GM18507 (cell line): Measurements from ENCODE around the gene REC114.
"Not testable (repeated sequence)": the region's sequence is repeated elsewhere in the genome, so short reads cannot be mapped to it uniquely, and the experiment has no call there.

Experiments used
- DNase-seq: peaks from one replicate; pipeline ENCODE4 v3.0.0; 2011; ENCODE audit warnings: low read depth; ENCODE audit not compliant: insufficient read length; ENCODE audit errors: extremely low spot score
- FAIRE-seq: peaks from 2 replicates; lab custom pipeline; 2011; peaks lifted over from hg19 to GRCh38; lab: Jason Lieb, UNC

REC114 gene

GRCh38 chr15:73449980-73450379, 7.0 kb downstream of the REC114 start:
- not testable (repeated sequence) for FAIRE-seq

GRCh38 chr15:73454096-73454495, 11.1 kb downstream of the REC114 start:
- DNase-seq (no peak), FAIRE-seq (no peak)

More at GRCh38 chr15:73449980-73450379, 7.0 kb downstream of the REC114 start:
- DNase-seq, result not testable (repeated sequence)

GRCh38 chr15:73455876-73456275, 12.9 kb downstream of the REC114 start:
- DNase-seq (no peak), FAIRE-seq (no peak)

GRCh38 chr15:73457334-73457733, 14.4 kb downstream of the REC114 start:
- DNase-seq (no peak), FAIRE-seq (no peak)

- FAIRE-seq (no peak), DNase-seq (no peak)
Observed at GRCh38 chr15:73460662-73461061, 17.7 kb downstream of the REC114 start.

GRCh38 chr15:73464602-73465001, 21.6 kb downstream of the REC114 start:
- DNase-seq (no peak), FAIRE-seq (no peak)

- DNase-seq (no peak), FAIRE-seq (no peak)
Observed at GRCh38 chr15:73467758-73468157, 24.8 kb downstream of the REC114 start.

GRCh38 chr15:73474785-73475184, 31.8 kb downstream of the REC114 start:
- FAIRE-seq, result no peak
- no peak for DNase-seq

GRCh38 chr15:73476704-73477216, 33.8 kb downstream of the REC114 start:
- DNase-seq (no peak), FAIRE-seq (no peak)

GRCh38 chr15:73480050-73480449, 37.1 kb downstream of the REC114 start:
- no peak for FAIRE-seq

GRCh38 chr15:73482166-73482565, 39.2 kb downstream of the REC114 start:
- FAIRE-seq, result no peak
- DNase-seq, result no peak

More at GRCh38 chr15:73480050-73480449, 37.1 kb downstream of the REC114 start:
- no peak for DNase-seq

- FAIRE-seq (no peak), DNase-seq (no peak)
Observed at GRCh38 chr15:73483053-73483452, 40.1 kb downstream of the REC114 start.

- FAIRE-seq (no peak), DNase-seq (no peak)
Observed at GRCh38 chr15:73485372-73485771, 42.4 kb downstream of the REC114 start.

GRCh38 chr15:73485885-73486284, 42.9 kb downstream of the REC114 start:
- FAIRE-seq, DNase-seq: not testable (repeated sequence)

- DNase-seq (no peak), FAIRE-seq (no peak)
Observed at GRCh38 chr15:73488698-73489097, 45.7 kb downstream of the REC114 start.

GRCh38 chr15:73493922-73494321, 51.0 kb downstream of the REC114 start:
- no peak for FAIRE-seq
- DNase-seq, result no peak

GRCh38 chr15:73495181-73495580, 52.2 kb downstream of the REC114 start:
- DNase-seq (no peak), FAIRE-seq (no peak)

GRCh38 chr15:73500696-73501095, 57.7 kb downstream of the REC114 start:
- FAIRE-seq (no peak), DNase-seq (no peak)

- DNase-seq, result no peak
- no peak for FAIRE-seq
Observed at GRCh38 chr15:73504885-73505284, 61.9 kb downstream of the REC114 start.

GRCh38 chr15:73515527-73515926, 72.6 kb downstream of the REC114 start:
- FAIRE-seq, result no peak
- no peak for DNase-seq

GRCh38 chr15:73517566-73517965, 74.6 kb downstream of the REC114 start:
- DNase-seq, result no peak

More at GRCh38 chr15:73517566-73517965, 74.6 kb downstream of the REC114 start:
- FAIRE-seq, result no peak
